ENCODE measurements around the gene LPIN3.

GRCh38 chr20:41360831-41361756 is 20.5 kb downstream of the LPIN3 start:
- TF ChIP-seq POLR2A (IDR thresholded peaks at IDR 0.05; ENCODE audit: low read depth, low read length) (no peak), TAF1 (IDR thresholded peaks at IDR 0.05; ENCODE audit: low read depth, low read length) (no peak), POU2F2 (IDR thresholded peaks at IDR 0.05; ENCODE audit: low read depth, low read length) (no peak), PAX5 (IDR thresholded peaks at IDR 0.05; ENCODE audit: insufficient read depth, low read length, severe bottlenecking) (no peak), SPI1 (IDR thresholded peaks at IDR 0.05; ENCODE audit: low read depth, low read length) (no peak)
